Large intestine (tissue), 3 donors: ENCODE measurements around the gene AIFM2. TPM values are rescaled to one million over a fixed set of nuclear protein-coding genes. Genes with fewer than 3 reads are reported as not detected.
"Not testable (repeated sequence)": the region's sequence is repeated elsewhere in the genome, so short reads cannot be mapped to it uniquely, and the experiment has no call there.

ENCODE experiments used
- DNase-seq, 2 donors: peaks; one replicate each; pipeline versions ENCODE4 v3.0.0 to v3.0.0-alpha.2; 2013
- H3K27ac ChIP-seq: one replicate; pipeline ENCODE4 v1.5.1; 2013; ENCODE audit warnings: low read length
- H3K27me3 ChIP-seq: 2 replicates; pipeline ENCODE4 v1.6.1; 2013; ENCODE audit warnings: low read length; ENCODE audit not compliant: control insufficient read depth, insufficient read depth
- H3K36me3 ChIP-seq: 2 replicates; pipeline ENCODE4 v1.6.1; 2013; ENCODE audit warnings: low read length; ENCODE audit not compliant: control insufficient read depth, insufficient read depth
- H3K4me1 ChIP-seq: one replicate; pipeline ENCODE4 v1.6.1; 2013; ENCODE audit warnings: low read length; ENCODE audit not compliant: control insufficient read depth, insufficient read depth
- H3K4me3 ChIP-seq: one replicate; pipeline ENCODE4 v1.5.1; 2013; ENCODE audit warnings: low read length
- H3K9me3 ChIP-seq: one replicate; pipeline ENCODE4 v1.6.1; 2013; ENCODE audit warnings: mild to moderate bottlenecking, low read depth, low read length, moderate library complexity; ENCODE audit not compliant: control insufficient read depth
- WGBS: methylation state at CpG from one replicate; pipeline ENCODE4 v1.1.5; 2013; ENCODE audit warnings: low lambda C conversion rate; ENCODE audit not compliant: insufficient coverage; 5-methylcytosine and 5-hydroxymethylcytosine counted together
- polyA plus RNA-seq: library from polyadenylated mRNA; unstranded; fragments of 120-200 nt; gene quantifications from one replicate; pipeline ENCODE4 v1.2.1, GENCODE V29; 2013

Gene AIFM2
- polyA plus RNA-seq, 1 donor, result 4.5 TPM

DNA sequence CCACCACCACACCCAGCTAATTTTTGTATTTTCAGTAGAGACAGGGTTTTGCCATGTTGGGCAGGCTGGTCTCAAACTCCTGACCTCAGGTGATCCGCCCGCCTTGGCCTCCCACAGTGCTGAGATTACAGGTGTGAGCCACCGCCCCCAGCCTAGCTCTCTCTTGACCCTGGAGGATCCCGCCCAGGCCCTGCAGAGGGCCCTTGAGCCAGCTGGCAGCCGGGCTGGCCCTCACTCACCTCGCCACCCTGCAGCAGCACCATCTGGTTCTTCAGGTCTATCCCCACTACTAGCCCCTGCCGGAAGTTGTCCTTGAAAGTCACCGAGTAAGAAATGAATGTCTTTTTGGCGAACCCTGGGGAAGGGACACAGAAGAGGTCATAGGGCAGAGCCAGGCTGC lies 9.5 kb downstream of the AIFM2 start:
- H3K4me1 ChIP-seq, H3K27me3 ChIP-seq, H3K9me3 ChIP-seq, H3K36me3 ChIP-seq, H3K27ac ChIP-seq, H3K4me3 ChIP-seq, DNase-seq: not testable (repeated sequence)
- WGBS, result no CpG with 5 or more reads among the region's 9 CpGs

GRCh38 chr10:70122742-70123141 lies 9.9 kb downstream of the AIFM2 start:
- no peak overlapping the region for H3K27ac ChIP-seq
- H3K9me3 ChIP-seq, result no peaks in the 10 kb centered on the region
- DNase-seq, result no peak
- no peak overlapping the region for H3K4me3 ChIP-seq
- no peaks in the 10 kb centered on the region for H3K36me3 ChIP-seq
- no CpG with 5 or more reads among the region's 5 CpGs for WGBS
- no peaks in the 10 kb centered on the region for H3K27me3 ChIP-seq
- no peaks in the 10 kb centered on the region for H3K4me1 ChIP-seq

DNA sequence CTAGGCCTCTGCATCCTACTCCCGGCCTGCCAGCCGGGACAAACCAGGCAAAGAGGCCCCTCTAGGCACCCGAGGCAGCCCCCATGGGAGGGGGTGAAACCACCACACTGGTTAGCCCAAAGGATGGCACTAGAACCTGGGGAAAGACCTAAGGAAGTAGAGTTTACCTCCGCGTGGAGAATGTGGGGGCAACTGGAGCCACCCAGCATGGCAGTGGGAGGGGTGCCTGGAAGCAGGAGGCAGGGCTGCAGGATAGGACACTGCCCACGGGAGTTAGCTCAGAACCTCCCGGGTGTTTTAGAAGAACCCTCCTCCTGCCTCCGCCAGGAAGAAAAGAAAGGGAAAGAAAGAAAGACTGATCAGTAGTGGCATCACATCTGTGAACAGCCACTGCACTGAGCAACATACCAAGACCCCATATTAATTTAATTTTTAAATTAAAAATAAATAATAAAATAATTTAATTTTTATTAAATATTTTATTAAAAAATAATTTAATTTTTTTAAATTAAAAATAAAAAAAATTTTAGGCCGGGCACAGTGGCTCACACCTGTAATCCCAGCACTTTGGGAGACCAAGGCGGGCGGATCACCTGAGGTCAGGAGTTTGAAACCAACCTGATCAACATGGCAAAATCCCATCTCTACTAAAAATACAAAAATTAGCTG lies 11.2 kb downstream of the AIFM2 start:
- H3K4me1 ChIP-seq, result no peaks in the 10 kb centered on the region
- no peak for DNase-seq
- no peaks in the 10 kb centered on the region for H3K9me3 ChIP-seq
- H3K27me3 ChIP-seq, result no peaks in the 10 kb centered on the region
- H3K4me3 ChIP-seq, result no peak overlapping the region
- WGBS, result 100% methylated on average over 2 of the region's 11 CpGs
- H3K27ac ChIP-seq, result no peak overlapping the region
- H3K36me3 ChIP-seq, result no peaks in the 10 kb centered on the region

DNA sequence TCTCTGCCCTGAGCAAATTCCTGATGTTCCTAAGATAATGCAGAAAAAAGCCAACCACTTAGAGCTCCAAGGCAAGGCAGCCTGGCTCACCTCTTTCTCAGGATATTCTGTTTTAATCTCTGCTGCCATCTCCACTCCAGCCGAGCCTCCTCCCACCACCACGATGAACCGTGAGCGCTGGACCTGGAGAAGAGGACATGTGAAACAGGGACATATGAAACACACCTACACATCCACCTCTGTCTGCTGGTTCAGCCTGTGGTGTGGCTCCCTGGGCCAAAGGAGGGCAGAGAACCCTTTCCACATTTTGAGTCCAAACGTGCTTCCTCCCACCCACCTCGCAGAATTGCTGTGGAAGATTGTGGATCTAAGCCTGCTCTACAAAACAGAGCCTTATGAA lies 12.2 kb downstream of the AIFM2 start:
- DNase-seq, result no peak
- no peaks in the 10 kb centered on the region for H3K9me3 ChIP-seq
- no peaks in the 10 kb centered on the region for H3K27me3 ChIP-seq
- WGBS, result no CpG with 5 or more reads among the region's 6 CpGs
- H3K4me3 ChIP-seq, result no peak overlapping the region
- no peak overlapping the region for H3K27ac ChIP-seq
- no peaks in the 10 kb centered on the region for H3K36me3 ChIP-seq
- no peaks in the 10 kb centered on the region for H3K4me1 ChIP-seq

GRCh38 chr10:70119623-70120022 lies 13.0 kb downstream of the AIFM2 start:
- no peaks in the 10 kb centered on the region for H3K9me3 ChIP-seq
- no peaks in the 10 kb centered on the region for H3K4me1 ChIP-seq
- no peaks in the 10 kb centered on the region for H3K27me3 ChIP-seq
- no peak for DNase-seq
- H3K4me3 ChIP-seq, result no peak overlapping the region
- WGBS, result no CpG with 5 or more reads among the region's 8 CpGs
- peaks cover 6% of the 10 kb centered on the region for H3K36me3 ChIP-seq
- no peak overlapping the region for H3K27ac ChIP-seq

DNA sequence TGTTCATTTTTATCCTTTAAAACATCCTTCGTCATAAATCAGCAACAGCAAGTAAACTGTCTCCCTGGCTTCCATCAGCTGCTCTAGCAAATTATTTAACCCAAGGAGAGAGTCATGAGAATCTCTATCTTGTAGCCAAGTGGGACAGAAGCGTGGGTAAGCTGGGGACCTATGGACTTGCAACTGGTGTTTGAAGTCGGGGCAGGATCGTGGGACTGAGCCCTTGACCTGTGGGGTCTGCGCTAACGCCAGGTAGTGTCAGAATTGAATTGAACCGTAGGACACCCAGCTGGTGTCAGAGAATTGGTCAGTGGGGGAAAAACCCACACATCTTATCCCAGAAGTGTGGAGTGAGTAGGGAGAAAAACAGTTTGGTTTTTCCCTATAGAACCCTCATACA lies 13.4 kb downstream of the AIFM2 start:
- no peaks in the 10 kb centered on the region for H3K4me1 ChIP-seq
- no peaks in the 10 kb centered on the region for H3K9me3 ChIP-seq
- WGBS, result no CpG with 5 or more reads among the region's 7 CpGs
- H3K27ac ChIP-seq, result no peak overlapping the region
- H3K4me3 ChIP-seq, result no peak overlapping the region
- DNase-seq, result no peak
- H3K27me3 ChIP-seq, result no peaks in the 10 kb centered on the region
- peaks cover 6% of the 10 kb centered on the region for H3K36me3 ChIP-seq

DNA sequence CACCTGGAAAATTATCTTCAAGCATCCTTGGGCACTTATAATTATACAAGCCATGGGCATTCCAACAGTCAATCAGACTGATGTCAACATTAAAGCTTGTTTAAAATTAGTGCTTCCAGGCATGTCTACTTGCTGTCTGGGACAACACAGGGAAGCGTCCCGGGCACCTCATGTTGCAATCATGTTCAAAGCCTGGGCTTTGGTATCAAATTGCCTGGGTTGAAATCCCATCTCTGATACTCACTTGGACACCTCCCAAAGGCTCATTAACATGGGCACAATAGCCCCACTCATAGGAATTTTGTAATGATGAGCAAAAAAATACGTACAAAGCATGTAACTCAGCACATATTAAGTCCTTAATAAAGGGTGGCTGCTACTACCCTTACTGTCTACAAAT lies 14.4 kb downstream of the AIFM2 start:
- no peaks in the 10 kb centered on the region for H3K27me3 ChIP-seq
- no peak overlapping the region for H3K27ac ChIP-seq
- H3K4me1 ChIP-seq, result no peaks in the 10 kb centered on the region
- peaks cover 11% of the 10 kb centered on the region for H3K36me3 ChIP-seq
- H3K4me3 ChIP-seq, result no peak overlapping the region
- no peaks in the 10 kb centered on the region for H3K9me3 ChIP-seq
- no peak for DNase-seq
- WGBS, result no CpG with 5 or more reads among the region's 3 CpGs

- Histone ChIP-seq H3K9me3 (no peaks in the 10 kb centered on the region), H3K27ac (no peak overlapping the region), H3K4me3 (no peak overlapping the region), H3K4me1 (no peaks in the 10 kb centered on the region), H3K36me3 (peaks cover 15% of the 10 kb centered on the region), H3K27me3 (no peaks in the 10 kb centered on the region)
- no CpG with 5 or more reads among the region's 10 CpGs for WGBS
- DNase-seq, result no peak
Observed at GRCh38 chr10:70117646-70118045, 15.0 kb downstream of the AIFM2 start.

GRCh38 chr10:70115948-70116682 lies 16.5 kb downstream of the AIFM2 start:
- Histone ChIP-seq H3K4me3 (no peak overlapping the region), H3K9me3 (no peaks in the 10 kb centered on the region), H3K27me3 (no peaks in the 10 kb centered on the region), H3K36me3 (peaks cover 24% of the 10 kb centered on the region), H3K27ac (no peak overlapping the region), H3K4me1 (no peaks in the 10 kb centered on the region)
- no CpG with 5 or more reads among the region's 12 CpGs for WGBS
- peak in 1 of 2 donors; percentile 33 for DNase-seq

DNA sequence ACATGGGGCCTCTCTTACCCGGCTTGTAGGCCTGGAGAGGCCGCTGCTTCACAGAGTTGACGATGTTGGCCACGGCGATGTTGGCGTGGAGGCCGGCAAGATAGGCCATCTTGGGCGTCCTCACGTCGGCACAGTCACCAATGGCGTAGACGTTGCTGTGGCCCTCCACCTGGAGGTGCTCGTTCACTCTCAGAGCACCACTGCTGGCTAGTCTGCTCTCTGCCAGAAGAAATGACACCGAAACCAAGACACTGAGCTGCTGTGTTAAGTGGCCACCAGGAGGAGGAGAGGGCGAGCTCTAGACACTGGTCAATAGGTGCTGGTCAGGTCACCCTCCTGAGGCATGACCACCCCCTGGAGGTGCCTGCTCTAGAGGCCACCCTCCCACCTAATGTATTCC lies 17.7 kb downstream of the AIFM2 start:
- DNase-seq, result no peak
- Histone ChIP-seq H3K27ac (no peak overlapping the region), H3K27me3 (no peaks in the 10 kb centered on the region), H3K4me3 (no peak overlapping the region), H3K9me3 (no peaks in the 10 kb centered on the region), H3K4me1 (no peaks in the 10 kb centered on the region), H3K36me3 (peaks cover 31% of the 10 kb centered on the region)
- WGBS, result no CpG with 5 or more reads among the region's 15 CpGs

GRCh38 chr10:70112071-70112470 lies 20.6 kb downstream of the AIFM2 start:
- no CpG with 5 or more reads among the region's 8 CpGs for WGBS
- Histone ChIP-seq H3K27ac (no peak overlapping the region), H3K36me3 (peaks cover 42% of the 10 kb centered on the region), H3K9me3 (no peaks in the 10 kb centered on the region), H3K4me3 (no peak overlapping the region), H3K27me3 (no peaks in the 10 kb centered on the region), H3K4me1 (no peaks in the 10 kb centered on the region)
- DNase-seq, result no peak
